ENCODE results near the gene CALHM6. TPM values are rescaled to one million over a fixed set of nuclear protein-coding genes. Genes with fewer than 3 reads are reported as not detected.

The CALHM6 gene
- total and polyA plus RNA-seq, 8 donors, result 5.0 to 8.7 (median 8.3) TPM; not detected in 3

- H3K27me3 ChIP-seq, result no peaks in the 10 kb centered on the region
- H3K4me3 ChIP-seq, result no peak overlapping the region
- no peaks in the 10 kb centered on the region for H3K36me3 ChIP-seq
- WGBS, 5 donors, result 58 to 82% (median 63%) methylated on average over 2 of the region's 2 CpGs
- no peaks in the 10 kb centered on the region for H3K9me3 ChIP-seq
- H3K27ac ChIP-seq, result no peak overlapping the region
- peaks cover 0 to 17% (median 2%) of the 10 kb centered on the region in 4 donors for H3K4me1 ChIP-seq
- no peak for TF ChIP-seq CTCF (IDR thresholded peaks at IDR 0.05)
- TF ChIP-seq EP300 (IDR thresholded peaks at IDR 0.05), result no peak
- no peak for TF ChIP-seq POLR2A (IDR thresholded peaks at IDR 0.05)
- TF ChIP-seq POLR2AphosphoS5 (IDR thresholded peaks at IDR 0.05), result no peak
- intact Hi-C loops (cut with DNase I; ENCODE audit: low total_unique reads), result no loop called here
- no peak for DNase-seq
Measured at GRCh38 chr6:116419069-116419786, 41.9 kb upstream of the CALHM6 start.

- TF ChIP-seq POLR2A (IDR thresholded peaks at IDR 0.05), result no peak
- no peak for TF ChIP-seq POLR2AphosphoS5 (IDR thresholded peaks at IDR 0.05)
- no peak for TF ChIP-seq EP300 (IDR thresholded peaks at IDR 0.05)
- TF ChIP-seq CTCF (IDR thresholded peaks at IDR 0.05), result no peak
- no peaks in the 10 kb centered on the region for H3K36me3 ChIP-seq
- H3K4me1 ChIP-seq, result peaks cover 0 to 17% (median 2%) of the 10 kb centered on the region in 4 donors
- H3K4me3 ChIP-seq, result no peak overlapping the region
- no peak for DNase-seq
- intact Hi-C loops (cut with DNase I; ENCODE audit: low total_unique reads), result no loop called here
- H3K27me3 ChIP-seq, result no peaks in the 10 kb centered on the region
- no peak overlapping the region for H3K27ac ChIP-seq
- WGBS, 5 donors, result 94 to 97% (median 96%) methylated on average over 5 of the region's 5 CpGs
- no peaks in the 10 kb centered on the region for H3K9me3 ChIP-seq
Measured at GRCh38 chr6:116420341-116420740, 40.8 kb upstream of the CALHM6 start.

- no peak for DNase-seq
- H3K27me3 ChIP-seq, result no peaks in the 10 kb centered on the region
- intact Hi-C loops (cut with DNase I; ENCODE audit: low total_unique reads), result no loop called here
- H3K4me3 ChIP-seq, result no peak overlapping the region
- WGBS, 5 donors, result 43 to 52% (median 47%) methylated on average over 3 of the region's 3 CpGs
- H3K4me1 ChIP-seq, result peaks cover 0 to 17% (median 2%) of the 10 kb centered on the region in 4 donors
- H3K36me3 ChIP-seq, result peaks cover 0 to 10% (median 8%) of the 10 kb centered on the region in 4 donors
- no peak for TF ChIP-seq CTCF (IDR thresholded peaks at IDR 0.05)
- no peak for TF ChIP-seq EP300 (IDR thresholded peaks at IDR 0.05)
- TF ChIP-seq POLR2A (IDR thresholded peaks at IDR 0.05), result no peak
- TF ChIP-seq POLR2AphosphoS5 (IDR thresholded peaks at IDR 0.05), result no peak
- no peak overlapping the region for H3K27ac ChIP-seq
- H3K9me3 ChIP-seq, result no peaks in the 10 kb centered on the region
Measured at GRCh38 chr6:116422238-116422637, 38.9 kb upstream of the CALHM6 start.

- TF ChIP-seq POLR2A (IDR thresholded peaks at IDR 0.05), result no peak
- TF ChIP-seq EP300 (IDR thresholded peaks at IDR 0.05), result no peak
- no peak for TF ChIP-seq CTCF (IDR thresholded peaks at IDR 0.05)
- TF ChIP-seq POLR2AphosphoS5 (IDR thresholded peaks at IDR 0.05), result no peak
- Histone ChIP-seq H3K36me3 (peaks cover 0 to 26% (median 16%) of the 10 kb centered on the region in 4 donors), H3K9me3 (no peaks in the 10 kb centered on the region), H3K27me3 (no peaks in the 10 kb centered on the region), H3K4me1 (peaks cover 0 to 12% (median 2%) of the 10 kb centered on the region in 4 donors), H3K4me3 (no peak overlapping the region), H3K27ac (no peak overlapping the region)
- DNase-seq, result no peak
- intact Hi-C loops (cut with DNase I; ENCODE audit: low total_unique reads), result no loop called here
- 70 to 94% (median 88%) methylated on average over 1 of the region's 1 CpG for WGBS, 5 donors
Measured at GRCh38 chr6:116424001-116424400, 37.2 kb upstream of the CALHM6 start.

All from stomach (tissue), 9 donors.